A673 (cell line): ENCODE results near the gene ACVR1B.

Experiments used
- CTCF ChIP-seq: fragments of 300-800, 200-600 bp; sonication (generic); conservative IDR thresholded peaks from 2 replicates; pipeline ENCODE4 v1.5.1; 2017; ENCODE audit warnings: low read depth, mild to moderate bottlenecking, antibody characterized with exemption, low read length, moderate library complexity, mixed read lengths
- EZH2 ChIP-seq: fragments of 200-600 bp; sonication (generic); IDR thresholded peaks from 2 replicates; pipeline ENCODE4 v1.6.1; 2017; ENCODE audit warnings: borderline replicate concordance, low read depth, mild to moderate bottlenecking, mixed read lengths, antibody characterized with exemption, low read length; ENCODE audit not compliant: poor library complexity, severe bottlenecking

- no peak for TF ChIP-seq CTCF
- TF ChIP-seq EZH2, result no peak
Observed at GRCh38 chr12:52038447-52038846, 86.9 kb downstream of the ACVR1B start.
